GM18502 (cell line): Measurements from ENCODE around the gene GAN.
"Not testable (repeated sequence)": the region's sequence is repeated elsewhere in the genome, so short reads cannot be mapped to it uniquely, and the experiment has no call there.

Experiments used
- ATAC-seq: cut with Tn5 transposase; IDR thresholded peaks from one replicate; pipeline ENCODE4 v1.9.1; 2021; ENCODE audit warnings: mild to moderate bottlenecking; ENCODE audit not compliant: unreplicated experiment, poor library complexity

Gene GAN

GRCh38 chr16:81345172-81345571 is 30.4 kb downstream of the GAN start:
- ATAC-seq = not testable (repeated sequence)

- no peak for ATAC-seq
Observed at GRCh38 chr16:81347425-81347824, 32.7 kb downstream of the GAN start.

GRCh38 chr16:81349608-81350305 is 35.0 kb downstream of the GAN start:
- ATAC-seq = no peak

- no peak for ATAC-seq
Observed at GRCh38 chr16:81350306-81350615, 35.5 kb downstream of the GAN start.

GRCh38 chr16:81353895-81354294 is 39.1 kb downstream of the GAN start:
- no peak for ATAC-seq

- no peak for ATAC-seq
Observed at GRCh38 chr16:81357711-81358260, 43.0 kb downstream of the GAN start.

- no peak for ATAC-seq
Observed at GRCh38 chr16:81358860-81359259, 44.1 kb downstream of the GAN start.

GRCh38 chr16:81360135-81360534 is 45.4 kb downstream of the GAN start:
- no peak for ATAC-seq

- no peak for ATAC-seq
Observed at GRCh38 chr16:81365731-81366130, 51.0 kb downstream of the GAN start.

GRCh38 chr16:81366316-81366932 is 51.7 kb downstream of the GAN start:
- ATAC-seq = no peak

GRCh38 chr16:81367821-81368220 is 53.1 kb downstream of the GAN start:
- no peak for ATAC-seq

GRCh38 chr16:81369888-81370504 is 55.2 kb downstream of the GAN start:
- ATAC-seq = no peak

- no peak for ATAC-seq
Observed at GRCh38 chr16:81371106-81371505, 56.3 kb downstream of the GAN start.

GRCh38 chr16:81374550-81374949 is 59.8 kb downstream of the GAN start:
- ATAC-seq = no peak

- ATAC-seq = no peak
Observed at GRCh38 chr16:81376880-81377279, 62.1 kb downstream of the GAN start.

GRCh38 chr16:81378049-81378448 is 63.3 kb downstream of the GAN start:
- no peak for ATAC-seq

GRCh38 chr16:81380932-81381331 is 66.2 kb downstream of the GAN start:
- ATAC-seq = no peak

GRCh38 chr16:81384006-81384405 is 69.2 kb downstream of the GAN start:
- ATAC-seq = no peak

- ATAC-seq = no peak
Observed at GRCh38 chr16:81385031-81385756, 70.4 kb downstream of the GAN start.

- no peak for ATAC-seq
Observed at GRCh38 chr16:81388357-81388756, 73.6 kb downstream of the GAN start.

GRCh38 chr16:81390840-81391239 is 76.1 kb downstream of the GAN start:
- ATAC-seq = no peak
